D341Med (cell line): ENCODE data around the gene FIBP.
"Not testable (repeated sequence)": the region's sequence is repeated elsewhere in the genome, so short reads cannot be mapped to it uniquely, and the experiment has no call there.

Experiments
- DNase-seq: peaks from one replicate; pipeline ENCODE4 v3.0.0; 2012; ENCODE audit warnings: low spot score

The FIBP gene

DNA sequence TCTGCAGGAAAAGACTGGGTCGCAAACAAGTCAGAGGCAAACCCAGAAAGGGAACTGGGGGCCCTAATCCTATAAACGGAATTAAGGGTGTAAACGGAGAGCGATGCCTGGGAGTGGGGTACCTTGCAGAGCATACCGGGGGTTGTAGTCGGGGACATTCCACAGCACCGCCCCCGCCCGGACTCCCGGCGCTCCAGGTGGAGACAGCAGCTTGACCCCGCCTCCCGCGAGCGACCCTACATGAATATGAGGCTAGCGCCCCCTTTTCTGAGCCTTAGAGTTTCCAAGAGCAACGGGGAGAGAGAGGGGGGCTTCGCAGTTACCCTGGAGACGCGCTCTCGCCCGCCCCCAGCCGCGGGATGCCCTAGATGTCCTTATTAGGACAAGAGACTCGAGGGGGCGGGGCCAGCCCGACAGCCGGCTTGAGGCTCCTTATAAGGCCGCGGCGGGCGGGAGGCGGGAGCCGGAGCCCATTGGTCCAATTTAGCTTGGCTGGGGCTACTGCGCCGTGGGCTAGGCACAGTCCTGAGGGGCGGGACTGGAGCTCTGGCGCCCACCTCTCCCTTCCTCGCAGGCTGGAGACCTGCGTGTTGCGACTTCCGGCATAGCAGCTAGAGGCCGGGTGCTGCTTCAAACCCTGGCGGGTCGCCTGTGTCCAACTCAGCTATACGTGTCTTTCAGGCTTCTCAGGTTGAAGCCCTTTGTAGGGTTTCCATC, 29.0 kb downstream of the FIBP start:
- DNase-seq: peak; percentile 91

DNA sequence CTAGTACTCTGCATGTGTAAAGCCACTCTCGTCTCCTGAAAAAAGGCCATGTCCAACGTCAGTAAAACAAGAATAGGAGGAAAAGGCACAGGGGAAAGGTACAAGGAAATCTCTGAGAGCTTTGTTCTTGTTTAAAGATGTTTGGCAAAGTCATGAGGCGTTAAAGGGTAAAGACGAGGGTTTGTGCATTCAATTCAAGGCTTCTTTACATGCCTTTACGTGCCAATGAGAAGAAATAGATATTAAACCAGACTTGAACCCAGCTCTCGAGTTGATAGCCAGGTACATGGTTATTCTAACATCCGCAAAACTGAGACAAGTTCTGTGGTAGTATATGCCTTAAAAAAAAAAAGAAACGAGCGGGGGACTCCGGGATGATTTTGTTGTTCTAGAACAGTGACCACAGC, 29.6 kb downstream of the FIBP start:
- DNase-seq: no peak

DNA sequence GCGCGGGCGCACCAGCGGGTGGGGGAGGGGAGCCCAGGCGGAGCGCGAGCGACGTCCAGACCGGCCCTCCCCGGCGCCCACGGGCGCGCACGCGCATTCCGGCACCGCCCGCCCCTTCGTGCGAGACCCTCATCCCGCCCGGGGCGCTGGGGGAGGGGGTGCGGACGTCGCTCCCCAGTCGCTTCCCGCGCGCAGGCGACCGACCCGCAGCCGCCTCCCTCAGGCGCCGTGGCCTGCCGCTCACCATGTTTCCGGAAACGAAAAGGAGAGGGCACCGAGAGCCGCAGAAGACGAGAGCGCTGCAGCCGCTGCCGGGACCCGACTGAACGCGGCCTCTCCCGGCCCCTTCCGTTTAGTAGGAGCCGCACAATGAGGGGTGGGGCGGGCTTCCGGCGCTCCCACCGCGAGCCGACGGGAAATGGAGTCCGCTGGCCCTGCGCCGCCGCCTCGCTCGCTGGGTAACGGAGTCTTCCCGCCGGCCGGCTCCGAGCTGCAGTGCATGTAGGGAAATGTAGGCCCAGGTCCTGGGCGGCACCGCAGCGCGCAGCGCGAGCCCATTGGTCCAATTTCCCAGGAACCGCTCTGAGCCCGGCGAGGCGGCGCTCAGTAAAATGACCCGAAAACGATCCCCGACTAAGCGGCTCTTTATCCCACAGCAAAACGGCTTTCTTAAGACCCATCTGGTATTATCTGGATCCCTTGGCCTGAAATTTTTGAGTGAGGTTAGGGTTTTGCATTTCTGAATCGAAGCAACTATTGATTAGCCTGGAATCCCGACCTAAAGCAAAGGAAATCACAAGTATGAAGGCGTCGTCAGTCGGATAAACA, 30.2 kb downstream of the FIBP start, which contains the start of gene CFL1:
TSS of gene CFL1 (minus strand) at position 328 of the 828 bp plus-strand sequence. CDS start at position 247, 81 bp downstream.
- DNase-seq: peak; percentile 88

DNA sequence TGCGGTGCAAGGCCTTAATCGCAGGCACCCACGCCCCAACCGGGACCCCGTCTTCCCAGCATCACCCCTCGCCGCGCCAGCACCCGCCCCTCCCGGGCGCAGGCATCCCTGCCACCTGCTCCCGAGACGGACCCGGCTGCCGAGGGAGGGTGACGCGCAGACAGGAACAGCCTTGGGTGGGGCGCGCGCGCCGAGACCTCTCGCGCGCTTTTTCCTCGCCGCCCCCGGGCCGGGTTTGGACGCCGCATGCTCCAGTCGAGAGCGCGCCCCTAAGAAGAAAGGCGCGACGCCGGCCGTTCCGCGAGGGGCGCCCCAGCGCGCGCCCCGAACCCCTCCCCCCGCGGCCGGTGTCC, 30.8 kb downstream of the FIBP start:
- DNase-seq: no peak

DNA sequence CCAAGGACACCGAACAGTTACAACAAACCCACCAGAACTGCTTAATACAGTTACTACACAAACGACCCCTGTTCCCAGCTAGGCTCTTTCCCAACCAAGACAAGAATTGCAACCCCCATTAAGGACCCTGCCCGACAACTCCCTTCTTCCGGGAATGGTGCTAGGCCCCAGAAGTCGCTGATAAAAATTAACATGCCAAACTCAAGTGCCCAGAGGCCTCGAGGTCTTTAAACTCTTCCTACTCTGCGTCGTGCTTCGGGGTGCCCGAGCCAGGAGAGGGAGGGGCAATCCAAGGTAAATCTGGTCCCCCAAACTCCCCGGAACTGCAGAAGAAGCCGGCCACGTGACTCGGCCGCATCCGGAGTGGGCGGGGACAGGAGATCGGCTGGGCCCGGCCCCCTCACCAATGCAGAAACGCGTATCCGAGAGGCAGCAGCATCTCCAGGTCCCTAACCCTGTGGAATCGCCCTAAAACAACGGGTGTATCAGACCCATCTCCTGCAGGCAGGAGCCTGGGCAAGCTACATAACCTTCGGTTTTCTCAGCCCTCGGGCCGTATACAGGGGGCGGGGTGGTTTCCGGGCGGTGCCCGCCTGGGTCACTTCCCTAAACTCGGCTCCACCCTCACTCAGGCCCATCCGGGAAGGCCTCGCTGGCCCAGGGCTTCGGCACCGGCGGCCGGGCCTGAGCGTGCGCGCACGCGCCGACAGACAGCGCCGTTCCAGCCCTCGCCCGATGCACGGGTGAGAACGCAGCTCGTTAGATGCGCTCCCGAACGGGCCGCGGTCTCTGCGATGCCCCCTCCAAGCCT, 31.4 kb downstream of the FIBP start:
- DNase-seq: peak; percentile 71

DNA sequence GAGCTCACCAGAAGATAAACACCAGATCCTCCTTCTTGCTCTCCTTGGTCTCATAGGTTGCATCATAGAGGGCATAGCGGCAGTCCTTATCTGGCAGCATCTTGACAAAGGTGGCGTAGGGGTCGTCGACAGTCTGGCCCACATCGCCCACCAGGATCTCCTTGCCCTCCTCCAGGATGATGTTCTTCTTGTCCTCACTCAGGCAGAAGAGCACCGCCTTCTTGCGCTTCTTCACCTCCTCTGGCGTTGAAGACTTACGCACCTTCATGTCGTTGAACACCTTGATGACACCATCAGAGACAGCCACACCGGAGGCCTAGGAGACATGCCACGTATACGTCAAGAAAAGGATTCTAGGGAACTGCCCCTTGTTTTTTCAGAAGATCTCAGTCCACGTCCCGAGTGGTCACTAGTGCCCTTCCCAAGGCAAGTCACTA, 32.3 kb downstream of the FIBP start:
- DNase-seq: no peak

DNA sequence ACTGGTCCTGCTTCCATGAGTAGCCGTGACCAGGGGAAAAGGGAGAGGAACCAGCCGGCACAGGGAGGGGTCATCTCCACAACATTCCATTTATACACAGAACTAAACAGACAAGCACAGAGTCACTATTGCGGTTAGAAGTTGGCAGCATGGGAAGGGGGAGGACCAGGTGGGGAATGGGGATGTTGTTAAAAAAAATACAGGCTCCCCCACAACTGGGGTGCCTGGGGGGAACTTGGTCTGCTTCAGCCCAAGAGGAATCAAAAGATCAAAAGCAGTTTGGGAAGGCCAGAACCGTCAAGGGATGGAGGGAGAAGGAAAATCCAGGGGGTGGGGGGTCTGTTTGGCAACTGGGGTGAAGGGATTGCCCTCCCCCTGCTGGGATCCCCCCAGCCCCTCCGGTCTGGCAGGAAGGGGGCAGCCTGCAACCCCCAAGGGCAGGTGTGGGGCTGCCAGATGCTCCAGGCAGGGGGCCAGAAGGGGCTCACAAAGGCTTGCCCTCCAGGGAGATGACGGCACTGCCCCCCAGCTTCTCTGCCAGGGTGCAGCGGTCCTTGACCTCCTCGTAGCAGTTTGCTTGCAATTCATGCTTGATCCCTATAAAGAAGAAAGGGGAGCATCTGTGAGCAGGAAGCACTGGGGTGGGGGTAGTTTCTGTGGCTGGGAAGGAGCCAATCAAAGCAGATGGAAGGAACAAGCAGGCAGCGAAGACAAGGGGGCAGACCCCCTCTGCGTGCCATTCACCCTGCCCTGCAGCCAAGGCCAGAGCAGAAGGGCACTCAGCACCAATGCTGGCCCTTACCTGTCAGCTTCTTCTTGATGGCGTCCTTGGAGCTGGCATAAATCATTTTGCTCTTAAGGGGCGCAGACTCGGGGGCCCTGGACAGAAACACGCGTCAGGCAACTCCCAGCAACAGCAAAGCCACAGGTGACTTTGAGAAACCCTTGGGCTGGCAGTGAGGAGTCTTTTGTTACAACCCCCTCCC, 33.1 kb downstream of the FIBP start:
- no peak for DNase-seq

DNA sequence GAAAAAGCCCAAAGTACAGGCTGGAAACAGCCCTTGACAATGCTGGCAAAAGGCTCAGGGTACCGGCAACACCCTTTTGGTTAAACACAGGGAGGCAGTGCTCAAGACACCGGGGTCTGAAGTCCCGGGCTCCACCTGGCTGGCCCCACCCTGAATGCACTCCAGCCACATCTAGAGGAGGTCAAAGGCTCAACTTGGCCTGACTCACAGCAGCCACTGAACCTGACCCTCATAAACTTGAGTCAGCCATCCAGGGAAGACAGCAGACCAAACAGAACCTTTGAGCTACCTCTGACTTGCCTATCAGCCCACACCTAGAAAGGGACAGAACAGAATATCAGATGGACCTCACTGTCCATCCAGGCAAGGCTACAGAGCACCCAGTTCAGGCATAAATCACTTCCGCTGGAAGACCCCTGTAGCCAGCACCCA, 34.1 kb downstream of the FIBP start:
- DNase-seq: no peak

DNA sequence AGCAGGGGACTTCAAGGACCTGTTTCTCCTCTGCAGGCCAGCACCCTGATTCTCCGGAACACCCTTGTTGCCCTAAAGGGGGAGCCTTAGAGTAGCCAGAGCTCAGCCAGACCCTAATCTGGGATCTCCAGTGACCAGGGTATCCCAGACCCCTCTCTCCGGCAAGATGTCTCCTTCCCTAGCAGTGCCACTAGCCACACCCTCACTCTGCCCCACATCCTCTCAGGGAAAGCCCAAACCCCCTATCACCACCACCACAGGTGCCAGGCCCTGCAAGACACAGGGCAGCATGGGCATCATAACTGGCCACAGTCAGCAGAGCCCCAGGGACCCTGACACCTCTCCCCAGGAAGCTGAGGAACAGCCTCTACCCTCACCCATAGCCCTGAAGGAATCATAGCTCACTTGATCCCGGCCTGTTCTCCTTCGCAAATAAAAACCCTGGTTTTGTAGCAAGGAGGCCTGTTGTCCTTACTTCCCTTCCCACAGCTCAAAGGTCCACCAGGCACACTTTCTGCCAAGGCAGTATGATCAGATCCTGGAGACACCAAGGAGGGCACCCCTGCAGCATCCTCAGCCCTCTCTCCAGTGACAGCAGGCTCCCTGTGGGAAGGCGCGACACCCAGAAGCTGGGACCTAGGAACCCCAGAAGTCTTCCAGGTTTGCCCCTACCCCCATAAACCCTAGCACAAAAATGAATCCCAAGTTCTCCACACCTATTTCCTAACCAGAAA, 34.9 kb downstream of the FIBP start:
- DNase-seq: no peak

DNA sequence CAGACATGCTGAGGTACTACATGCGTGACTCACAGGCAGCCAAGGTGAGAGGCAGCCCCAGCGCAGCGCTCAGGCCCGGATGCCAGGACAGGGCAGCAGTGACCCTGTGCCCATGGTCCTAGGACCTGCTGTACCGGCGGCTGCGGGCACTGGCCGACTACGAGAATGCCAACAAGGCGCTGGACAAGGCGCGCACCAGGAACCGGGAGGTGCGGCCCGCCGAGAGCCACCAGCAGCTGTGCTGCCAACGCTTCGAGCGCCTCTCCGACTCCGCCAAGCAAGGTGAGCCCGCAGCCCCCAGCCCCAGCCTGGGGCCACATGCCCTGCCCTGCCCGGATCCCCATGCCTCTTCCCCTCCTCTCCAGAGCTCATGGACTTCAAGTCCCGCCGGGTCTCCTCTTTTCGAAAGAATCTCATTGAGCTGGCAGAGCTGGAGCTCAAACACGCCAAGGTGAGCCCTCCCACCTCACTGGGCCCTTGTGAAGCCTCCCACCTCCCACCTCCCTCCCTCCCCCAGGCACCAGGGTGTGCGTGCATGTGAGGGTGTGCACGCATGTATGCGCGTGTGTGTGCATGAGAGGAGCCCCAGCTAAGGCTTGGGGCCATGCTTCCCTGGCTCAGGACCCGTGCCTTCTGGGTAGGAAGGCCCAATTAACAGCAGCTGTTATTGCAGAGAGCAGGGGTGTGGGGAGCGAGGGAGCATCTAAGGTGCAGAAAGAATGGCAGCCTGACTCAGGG, 35.6 kb downstream of the FIBP start:
- no peak for DNase-seq

DNA sequence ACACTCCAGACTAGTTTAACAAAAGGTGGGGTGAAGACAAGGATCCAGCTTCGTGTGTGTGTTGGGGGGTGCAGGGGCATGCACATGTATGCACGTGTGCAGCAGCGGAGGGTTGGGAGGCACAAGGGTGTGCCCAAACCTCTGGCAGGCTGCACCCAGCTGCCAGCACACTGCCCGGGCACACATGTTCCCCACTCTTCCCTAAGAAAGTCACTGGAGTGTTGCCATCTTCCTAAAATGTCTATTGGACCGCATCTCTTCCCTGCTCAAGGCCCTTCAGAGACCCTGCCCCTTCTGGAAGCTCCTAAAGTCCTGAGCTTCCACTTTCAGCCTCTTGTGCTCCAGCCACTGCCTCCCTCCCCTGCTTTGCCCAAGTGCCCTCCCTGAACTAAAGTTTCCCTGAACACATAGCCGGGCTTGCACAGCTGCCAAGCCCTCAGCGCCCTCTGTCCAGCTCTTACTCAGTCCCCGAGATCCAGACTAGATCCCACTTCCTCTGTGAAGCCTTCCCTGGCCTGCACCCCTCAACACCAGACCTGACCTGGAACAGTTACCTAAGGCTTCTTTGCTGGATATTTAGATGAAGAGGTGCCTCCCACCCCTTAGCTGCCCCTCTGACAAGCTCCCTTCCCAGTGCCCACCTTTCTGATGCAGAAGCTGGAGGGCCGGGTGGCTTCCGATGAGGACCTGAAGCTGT, 36.3 kb downstream of the FIBP start:
- DNase-seq: no peak

DNA sequence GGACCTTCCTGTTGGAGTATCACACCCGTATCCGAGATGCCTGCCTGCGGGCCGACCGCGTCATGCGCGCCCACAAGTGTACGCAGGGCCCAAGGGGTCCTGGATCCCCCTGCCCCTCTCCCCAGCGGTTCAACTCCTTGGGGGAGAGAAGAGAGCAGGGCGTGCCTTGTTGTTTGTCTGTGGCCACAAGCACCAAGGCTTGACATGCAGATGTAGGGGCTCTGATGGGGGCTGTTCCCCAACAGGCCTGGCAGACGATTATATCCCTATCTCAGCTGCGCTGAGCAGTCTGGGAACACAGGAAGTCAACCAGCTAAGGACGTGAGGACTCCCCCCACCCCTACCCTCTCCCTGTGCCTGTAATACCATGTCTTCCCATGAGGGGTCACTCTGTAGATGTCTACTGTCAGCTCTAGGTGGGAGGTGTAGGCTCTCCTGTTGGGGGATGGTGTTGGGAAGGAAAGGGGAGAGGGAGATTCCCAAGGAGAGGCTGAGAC, 37.1 kb downstream of the FIBP start:
- DNase-seq: no peak

DNA sequence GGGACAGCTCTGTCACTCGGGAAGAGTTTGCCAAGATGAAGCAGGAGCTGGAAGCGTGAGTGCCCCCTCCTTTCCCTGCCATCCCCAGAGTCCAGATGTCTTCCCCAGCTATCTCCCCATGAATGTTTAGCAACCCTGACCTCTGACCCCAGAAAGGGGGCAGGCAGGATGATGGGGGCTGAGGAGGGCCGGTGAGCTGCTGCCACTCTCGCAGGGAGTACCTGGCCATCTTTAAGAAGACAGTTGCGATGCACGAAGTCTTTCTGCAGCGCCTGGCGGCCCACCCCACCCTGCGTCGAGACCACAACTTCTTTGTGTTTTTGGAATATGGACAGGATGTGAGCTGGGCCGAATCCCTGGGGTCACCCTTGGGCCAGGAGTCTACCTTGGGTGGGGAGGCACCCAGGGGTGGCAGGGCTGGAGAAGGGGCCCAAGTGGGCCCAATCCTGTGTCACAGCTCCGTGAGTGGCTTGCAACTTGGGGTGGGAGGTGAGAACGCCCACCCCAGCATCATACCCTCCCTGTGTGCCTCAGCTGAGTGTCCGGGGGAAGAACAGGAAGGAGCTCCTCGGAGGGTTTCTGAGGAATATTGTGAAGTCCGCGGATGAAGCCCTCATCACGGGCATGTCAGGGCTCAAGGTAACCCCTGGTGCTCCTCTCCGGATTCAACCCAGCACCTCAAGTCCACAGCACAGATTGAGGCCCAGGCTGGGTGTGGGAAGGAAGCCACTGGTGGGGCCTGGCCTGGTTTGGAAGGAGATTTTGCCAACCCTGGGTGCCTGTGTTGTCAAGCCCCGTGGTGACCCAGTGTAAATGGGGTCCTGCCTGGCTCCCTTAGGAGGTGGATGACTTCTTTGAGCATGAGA, 37.8 kb downstream of the FIBP start:
- no peak for DNase-seq

DNA sequence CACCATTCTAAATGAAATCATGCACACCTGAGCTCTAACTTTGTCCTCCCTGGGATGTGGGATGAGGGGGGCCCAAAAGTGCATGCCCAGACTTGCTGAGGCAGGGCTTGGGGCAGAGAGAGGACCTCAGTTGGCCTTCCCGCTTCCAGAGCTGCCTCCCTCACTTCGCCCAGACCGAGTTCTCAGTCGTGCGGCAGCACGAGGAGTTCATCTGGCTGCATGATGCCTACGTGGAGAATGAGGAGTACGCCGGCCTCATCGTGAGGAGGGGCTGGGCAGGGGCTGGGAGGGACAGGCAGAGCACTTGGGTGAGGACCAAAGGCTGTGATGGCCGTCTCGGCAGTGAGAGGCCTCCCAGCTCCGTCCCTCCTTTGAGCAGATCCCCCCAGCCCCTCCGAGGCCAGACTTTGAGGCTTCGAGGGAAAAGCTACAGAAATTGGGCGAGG, 38.5 kb downstream of the FIBP start:
- no peak for DNase-seq

DNA sequence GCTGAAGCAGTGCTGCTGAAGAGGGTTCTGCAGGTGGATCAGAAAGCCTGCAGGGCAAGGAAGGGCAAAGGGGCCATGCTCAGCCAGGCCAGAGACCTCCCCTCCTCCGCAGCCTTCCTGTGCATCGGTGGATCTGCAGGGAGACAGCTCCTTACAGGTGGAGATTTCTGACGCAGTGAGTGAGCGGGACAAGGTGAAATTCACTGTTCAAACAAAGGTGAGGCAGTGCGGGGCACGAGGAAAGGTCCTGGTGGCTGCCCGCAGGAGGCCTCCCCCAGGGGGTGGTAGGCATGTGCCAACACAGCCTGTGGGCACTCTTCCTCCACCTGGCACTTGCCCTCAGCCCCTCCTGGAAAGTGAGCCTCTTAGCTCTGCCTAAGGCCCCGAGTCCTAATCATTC, 38.9 kb downstream of the FIBP start:
- no peak for DNase-seq

DNA sequence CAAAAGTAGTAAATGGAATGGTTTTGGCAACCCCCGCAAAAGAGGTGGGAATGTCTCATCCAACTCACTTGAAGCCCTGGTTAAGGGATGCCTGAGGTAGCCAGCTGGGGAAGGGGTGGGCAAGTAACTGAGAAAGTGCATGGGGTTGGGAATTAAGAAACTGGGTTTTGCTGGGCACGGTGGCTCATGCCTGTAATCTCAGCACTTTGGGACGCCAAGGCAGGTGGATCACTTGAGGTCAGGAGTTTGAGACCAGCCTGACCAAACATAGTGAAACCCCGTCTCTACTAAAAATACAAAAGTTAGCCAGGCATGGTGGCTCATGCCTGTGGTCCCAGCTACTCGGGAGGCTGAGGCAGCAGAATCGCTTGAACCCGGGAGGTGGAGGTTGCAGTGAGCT, 39.6 kb downstream of the FIBP start:
- not testable (repeated sequence) for DNase-seq

DNA sequence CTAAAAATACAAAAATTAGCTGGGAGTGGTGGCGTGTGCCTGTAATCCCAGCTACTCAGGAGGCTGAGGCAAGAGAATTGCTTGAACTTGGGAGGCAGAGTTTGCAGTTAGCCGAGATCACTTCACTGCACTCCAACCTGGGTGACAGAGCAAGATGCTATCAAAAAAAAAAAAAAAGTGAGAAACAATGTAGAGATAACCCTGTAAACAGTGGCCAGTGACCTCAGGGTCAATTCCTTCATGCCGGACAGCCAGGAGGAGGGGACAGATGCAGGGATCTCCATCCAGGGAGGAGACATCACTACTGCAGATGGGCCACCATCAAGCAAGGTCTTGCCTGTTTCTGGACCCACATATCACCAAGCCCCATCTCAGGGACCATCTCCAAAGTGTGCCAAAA, 40.5 kb downstream of the FIBP start:
- DNase-seq: no peak
